ENCODE measurements around the gene FUCA2.

GRCh38 chr6:143527677-143528076 is 16.2 kb upstream of the FUCA2 start:
- TF ChIP-seq CTCF (IDR thresholded peaks at IDR 0.05) (no peak), POLR2AphosphoS5 (IDR thresholded peaks at IDR 0.05) (no peak), POLR2A (IDR thresholded peaks at IDR 0.05; ENCODE audit: low read depth) (no peak)
